ENCODE data around the gene TMEM94.

Gene TMEM94

GRCh38 chr17:75456417-75457046, at the start of gene TMEM94:
TSS of gene TMEM94 (plus strand) at chr17:75456635. CDS start at chr17:75471906, 15,271 bp downstream.
- Histone ChIP-seq H2AFZ (peak within 1 kb of the TSS; percentile 87), H3K27ac (peak within 1 kb of the TSS; percentile 78), H3K4me1 (peaks cover 5% of the 10 kb centered on the region), H3K9ac (peak within 1 kb of the TSS; percentile 98), H3K4me2 (ENCODE audit: low read length) (peak within 1 kb of the TSS; percentile 91), H3K4me3 (ENCODE audit: low read depth, low read length) (peak within 1 kb of the TSS; percentile 91), H3K36me3 (ENCODE audit: control insufficient read depth, insufficient read depth, low read length) (no peaks in the 10 kb centered on the region), H3K9me3 (ENCODE audit: control insufficient read depth, low read length) (no peaks in the 10 kb centered on the region), H3K79me2 (peaks cover 14% of the 10 kb centered on the region), H3K27me3 (ENCODE audit: control insufficient read depth, insufficient read depth, low read length) (no peaks in the 10 kb centered on the region)
- no peak for TF ChIP-seq CTCF (IDR thresholded peaks at IDR 0.05)

- Histone ChIP-seq H3K27ac (no peak overlapping the region), H3K4me1 (no peaks in the 10 kb centered on the region), H3K27me3 (ENCODE audit: control insufficient read depth, insufficient read depth, low read length) (no peaks in the 10 kb centered on the region), H3K36me3 (ENCODE audit: control insufficient read depth, insufficient read depth, low read length) (no peaks in the 10 kb centered on the region), H3K4me2 (ENCODE audit: low read length) (no peak overlapping the region), H2AFZ (no peak overlapping the region), H3K9ac (no peak overlapping the region), H3K9me3 (ENCODE audit: control insufficient read depth, low read length) (no peaks in the 10 kb centered on the region), H3K79me2 (peaks cover 10% of the 10 kb centered on the region), H3K4me3 (ENCODE audit: low read depth, low read length) (no peak overlapping the region)
- no peak for TF ChIP-seq CTCF (IDR thresholded peaks at IDR 0.05)
Observed at GRCh38 chr17:75407655-75408352, 48.6 kb upstream of the TMEM94 start.

GRCh38 chr17:75410141-75410540, 46.3 kb upstream of the TMEM94 start:
- H3K36me3 ChIP-seq (ENCODE audit: control insufficient read depth, insufficient read depth, low read length) = no peaks in the 10 kb centered on the region
- H3K79me2 ChIP-seq = no peaks in the 10 kb centered on the region
- no peak for TF ChIP-seq CTCF (IDR thresholded peaks at IDR 0.05)
- H3K9ac ChIP-seq = no peak overlapping the region
- H3K9me3 ChIP-seq (ENCODE audit: control insufficient read depth, low read length) = no peaks in the 10 kb centered on the region
- no peaks in the 10 kb centered on the region for H3K27me3 ChIP-seq (ENCODE audit: control insufficient read depth, insufficient read depth, low read length)
- H3K4me1 ChIP-seq = no peaks in the 10 kb centered on the region
- no peak overlapping the region for H2AFZ ChIP-seq
- no peak overlapping the region for H3K4me2 ChIP-seq (ENCODE audit: low read length)
- H3K27ac ChIP-seq = no peak overlapping the region
- H3K4me3 ChIP-seq (ENCODE audit: low read depth, low read length) = no peak overlapping the region

- TF ChIP-seq CTCF (IDR thresholded peaks at IDR 0.05) = no peak
- H3K4me3 ChIP-seq (ENCODE audit: low read depth, low read length) = no peak overlapping the region
- no peak overlapping the region for H2AFZ ChIP-seq
- H3K79me2 ChIP-seq = no peaks in the 10 kb centered on the region
- no peak overlapping the region for H3K4me2 ChIP-seq (ENCODE audit: low read length)
- H3K9me3 ChIP-seq (ENCODE audit: control insufficient read depth, low read length) = no peaks in the 10 kb centered on the region
- no peaks in the 10 kb centered on the region for H3K27me3 ChIP-seq (ENCODE audit: control insufficient read depth, insufficient read depth, low read length)
- H3K27ac ChIP-seq = no peak overlapping the region
- H3K9ac ChIP-seq = no peak overlapping the region
- H3K4me1 ChIP-seq = no peaks in the 10 kb centered on the region
- no peaks in the 10 kb centered on the region for H3K36me3 ChIP-seq (ENCODE audit: control insufficient read depth, insufficient read depth, low read length)
Observed at GRCh38 chr17:75411328-75412067, 44.9 kb upstream of the TMEM94 start.
